ENCODE measurements around the gene COX10. TPM values are rescaled to one million over a fixed set of nuclear protein-coding genes. Genes with fewer than 3 reads are reported as not detected.
"Not testable (repeated sequence)": the region's sequence is repeated elsewhere in the genome, so short reads cannot be mapped to it uniquely, and the experiment has no call there.

Gene COX10
- total RNA-seq, 1 experiment from 2014 or later = 20.0 TPM

- no peak overlapping the region for H3K4me3 ChIP-seq (ENCODE audit: low read depth, low read length, poor library complexity, severe bottlenecking)
- H3K9me3 ChIP-seq (ENCODE audit: low read depth, low read length, poor library complexity, severe bottlenecking) = peaks cover 14% of the 10 kb centered on the region
- POLR2A ChIA-PET (ENCODE audit: low non-redundant PET) = no interaction called here
- intact Hi-C loops (cut with micrococcal nuclease; ENCODE audit: unreplicated experiment) = no loop called here
- no peaks in the 10 kb centered on the region for H3K27me3 ChIP-seq (replicated peaks; ENCODE audit: insufficient read depth, low read depth, low read length, poor library complexity)
- no peak for DNase-seq (ENCODE audit: low spot score)
- CTCF ChIA-PET = no interaction called here
- BruUV-seq (replicated peaks) = no TSS peak
- H3K4me1 ChIP-seq (ENCODE audit: insufficient read depth, low read length, poor library complexity, severe bottlenecking) = no peaks in the 10 kb centered on the region
- no peaks in the 10 kb centered on the region for H3K36me3 ChIP-seq (ENCODE audit: insufficient read depth, low read length, poor library complexity, severe bottlenecking)
- no peak overlapping the region for H3K27ac ChIP-seq (ENCODE audit: low read depth, low read length, poor library complexity, severe bottlenecking)
- TF ChIP-seq EZH2 (IDR thresholded peaks at IDR 0.05; ENCODE audit: borderline replicate concordance, low read depth, low read length, poor library complexity, severe bottlenecking) (no peak), CTCF (conservative IDR thresholded peaks at IDR 0.05; ENCODE audit: low read depth, low read length) (no peak)
These were observed 99.3 kb downstream of the COX10 start for GRCh38 chr17:14168582-14168981.

- no TSS peak for BruUV-seq (replicated peaks)
- no peak overlapping the region for H3K27ac ChIP-seq (ENCODE audit: low read depth, low read length, poor library complexity, severe bottlenecking)
- H3K27me3 ChIP-seq (replicated peaks; ENCODE audit: insufficient read depth, low read depth, low read length, poor library complexity) = no peaks in the 10 kb centered on the region
- peaks cover 14% of the 10 kb centered on the region for H3K9me3 ChIP-seq (ENCODE audit: low read depth, low read length, poor library complexity, severe bottlenecking)
- H3K36me3 ChIP-seq (ENCODE audit: insufficient read depth, low read length, poor library complexity, severe bottlenecking) = no peaks in the 10 kb centered on the region
- CTCF ChIA-PET = no interaction called here
- no peak for TF ChIP-seq CTCF (conservative IDR thresholded peaks at IDR 0.05; ENCODE audit: low read depth, low read length)
- no peak for TF ChIP-seq EZH2 (IDR thresholded peaks at IDR 0.05; ENCODE audit: borderline replicate concordance, low read depth, low read length, poor library complexity, severe bottlenecking)
- H3K4me1 ChIP-seq (ENCODE audit: insufficient read depth, low read length, poor library complexity, severe bottlenecking) = no peaks in the 10 kb centered on the region
- DNase-seq (ENCODE audit: low spot score) = no peak
- POLR2A ChIA-PET (ENCODE audit: low non-redundant PET) = no interaction called here
- intact Hi-C loops (cut with micrococcal nuclease; ENCODE audit: unreplicated experiment) = no loop called here
- H3K4me3 ChIP-seq (ENCODE audit: low read depth, low read length, poor library complexity, severe bottlenecking) = no peak overlapping the region
These were observed 100.0 kb downstream of the COX10 start for GRCh38 chr17:14169287-14169686.

GRCh38 chr17:14169901-14170300, 100.6 kb downstream of the COX10 start:
- Histone ChIP-seq H3K27me3 (replicated peaks; ENCODE audit: insufficient read depth, low read depth, low read length, poor library complexity) (no peaks in the 10 kb centered on the region), H3K4me3 (ENCODE audit: low read depth, low read length, poor library complexity, severe bottlenecking) (no peak overlapping the region), H3K9me3 (ENCODE audit: low read depth, low read length, poor library complexity, severe bottlenecking) (peaks cover 14% of the 10 kb centered on the region), H3K4me1 (ENCODE audit: insufficient read depth, low read length, poor library complexity, severe bottlenecking) (no peaks in the 10 kb centered on the region), H3K36me3 (ENCODE audit: insufficient read depth, low read length, poor library complexity, severe bottlenecking) (no peaks in the 10 kb centered on the region), H3K27ac (ENCODE audit: low read depth, low read length, poor library complexity, severe bottlenecking) (no peak overlapping the region)
- POLR2A ChIA-PET (ENCODE audit: low non-redundant PET) = no interaction called here
- intact Hi-C loops (cut with micrococcal nuclease; ENCODE audit: unreplicated experiment) = no loop called here
- TF ChIP-seq CTCF (conservative IDR thresholded peaks at IDR 0.05; ENCODE audit: low read depth, low read length) (no peak), EZH2 (IDR thresholded peaks at IDR 0.05; ENCODE audit: borderline replicate concordance, low read depth, low read length, poor library complexity, severe bottlenecking) (no peak)
- DNase-seq (ENCODE audit: low spot score) = no peak
- no TSS peak for BruUV-seq (replicated peaks)
- CTCF ChIA-PET = no interaction called here

GRCh38 chr17:14176989-14177388, 107.7 kb downstream of the COX10 start:
- H3K27me3 ChIP-seq (replicated peaks; ENCODE audit: insufficient read depth, low read depth, low read length, poor library complexity); H3K4me1 ChIP-seq (ENCODE audit: insufficient read depth, low read length, poor library complexity, severe bottlenecking); DNase-seq (ENCODE audit: low spot score); CTCF ChIA-PET; BruUV-seq (replicated peaks); intact Hi-C loops (cut with micrococcal nuclease; ENCODE audit: unreplicated experiment); H3K9me3 ChIP-seq (ENCODE audit: low read depth, low read length, poor library complexity, severe bottlenecking); H3K27ac ChIP-seq (ENCODE audit: low read depth, low read length, poor library complexity, severe bottlenecking); POLR2A ChIA-PET (ENCODE audit: low non-redundant PET); H3K36me3 ChIP-seq (ENCODE audit: insufficient read depth, low read length, poor library complexity, severe bottlenecking); H3K4me3 ChIP-seq (ENCODE audit: low read depth, low read length, poor library complexity, severe bottlenecking): not testable (repeated sequence)

- intact Hi-C loops (cut with micrococcal nuclease; ENCODE audit: unreplicated experiment); H3K4me3 ChIP-seq (ENCODE audit: low read depth, low read length, poor library complexity, severe bottlenecking); H3K4me1 ChIP-seq (ENCODE audit: insufficient read depth, low read length, poor library complexity, severe bottlenecking); H3K36me3 ChIP-seq (ENCODE audit: insufficient read depth, low read length, poor library complexity, severe bottlenecking); H3K9me3 ChIP-seq (ENCODE audit: low read depth, low read length, poor library complexity, severe bottlenecking); POLR2A ChIA-PET (ENCODE audit: low non-redundant PET); H3K27ac ChIP-seq (ENCODE audit: low read depth, low read length, poor library complexity, severe bottlenecking); CTCF ChIA-PET; H3K27me3 ChIP-seq (replicated peaks; ENCODE audit: insufficient read depth, low read depth, low read length, poor library complexity); DNase-seq (ENCODE audit: low spot score); BruUV-seq (replicated peaks): not testable (repeated sequence)
These were observed 108.5 kb downstream of the COX10 start for GRCh38 chr17:14177801-14178200.

- not testable (repeated sequence) for H3K9me3 ChIP-seq (ENCODE audit: low read depth, low read length, poor library complexity, severe bottlenecking)
These were observed 110.6 kb downstream of the COX10 start for GRCh38 chr17:14179951-14180350.

More at GRCh38 chr17:14179951-14180350, 110.6 kb downstream of the COX10 start:
- POLR2A ChIA-PET (ENCODE audit: low non-redundant PET); H3K27me3 ChIP-seq (replicated peaks; ENCODE audit: insufficient read depth, low read depth, low read length, poor library complexity); H3K4me1 ChIP-seq (ENCODE audit: insufficient read depth, low read length, poor library complexity, severe bottlenecking); intact Hi-C loops (cut with micrococcal nuclease; ENCODE audit: unreplicated experiment); DNase-seq (ENCODE audit: low spot score); H3K27ac ChIP-seq (ENCODE audit: low read depth, low read length, poor library complexity, severe bottlenecking); H3K36me3 ChIP-seq (ENCODE audit: insufficient read depth, low read length, poor library complexity, severe bottlenecking); BruUV-seq (replicated peaks); CTCF ChIA-PET; H3K4me3 ChIP-seq (ENCODE audit: low read depth, low read length, poor library complexity, severe bottlenecking): not testable (repeated sequence)
